ENCODE measurements around the gene RIPK1.

Gene RIPK1

DNA sequence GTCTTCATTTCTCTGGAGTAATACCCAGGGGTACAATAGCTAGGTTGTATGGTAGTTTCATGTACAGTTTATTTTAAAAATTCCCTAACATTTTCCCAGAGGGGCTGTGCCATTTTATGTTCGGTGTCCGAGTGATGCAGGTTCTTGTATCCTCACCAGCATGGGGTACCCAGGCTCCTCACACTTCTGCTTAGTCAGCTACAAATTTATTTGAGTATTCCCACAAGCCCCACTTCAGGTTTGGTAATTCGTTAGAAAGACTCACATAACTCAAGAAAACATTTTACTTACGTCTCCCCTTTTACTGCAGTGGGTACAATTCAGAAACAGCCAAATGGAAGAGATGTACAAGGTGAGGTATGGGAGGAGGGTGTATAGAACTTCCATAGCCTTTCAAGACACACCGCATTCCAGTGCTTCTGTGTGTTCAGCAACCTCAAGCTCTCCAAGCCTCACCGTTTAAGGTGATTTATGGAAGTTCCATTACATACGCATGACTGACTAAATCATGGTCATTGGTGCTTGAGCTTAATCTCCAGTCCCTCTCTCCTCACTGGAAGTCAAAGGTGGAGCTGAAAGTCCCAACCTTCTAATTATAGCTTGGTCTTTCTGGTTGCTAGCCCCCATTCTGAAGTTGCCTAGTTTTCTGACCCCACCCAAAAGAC, 18.1 kb downstream of the RIPK1 start:
- DNase-seq: no peak

DNA sequence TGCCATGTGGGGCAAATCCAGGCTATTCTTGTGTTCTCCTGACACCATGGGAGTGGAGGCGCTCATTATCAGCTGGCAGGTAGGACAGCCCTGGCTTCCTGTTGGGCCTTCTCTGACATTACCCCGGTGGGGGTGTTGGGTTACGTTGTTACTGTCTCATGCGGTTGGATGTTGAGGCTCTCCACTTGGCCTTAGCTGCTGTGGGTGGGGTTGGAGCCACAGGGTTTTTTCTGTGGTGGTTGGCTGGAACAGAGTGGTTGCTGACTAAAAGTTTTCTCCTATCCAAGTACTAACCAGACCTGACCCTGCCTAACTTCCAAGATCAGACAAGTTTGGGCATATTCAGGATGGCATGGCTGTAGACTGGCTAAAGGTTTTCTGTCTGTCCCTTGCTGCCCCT, 20.2 kb downstream of the RIPK1 start:
- no peak for DNase-seq

DNA sequence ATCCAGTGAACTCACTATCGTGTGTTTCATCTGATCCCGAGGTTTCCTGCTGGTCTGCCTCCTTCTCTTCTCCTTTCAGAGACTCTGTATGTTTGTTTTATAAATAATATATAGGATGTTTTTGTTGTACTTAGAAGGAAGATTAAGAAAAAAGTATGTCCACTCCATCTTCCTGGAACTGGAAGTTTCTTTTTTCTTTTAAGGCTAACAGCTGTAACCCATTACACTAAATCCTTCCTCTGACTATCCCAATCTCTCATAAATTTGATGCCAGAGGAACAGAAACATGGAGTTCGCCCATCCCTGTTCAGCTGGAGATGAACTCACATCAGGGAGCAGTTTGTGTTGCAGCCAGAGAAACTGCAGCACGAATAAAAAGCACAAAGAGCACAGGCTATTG, 20.7 kb downstream of the RIPK1 start:
- DNase-seq: no peak

DNA sequence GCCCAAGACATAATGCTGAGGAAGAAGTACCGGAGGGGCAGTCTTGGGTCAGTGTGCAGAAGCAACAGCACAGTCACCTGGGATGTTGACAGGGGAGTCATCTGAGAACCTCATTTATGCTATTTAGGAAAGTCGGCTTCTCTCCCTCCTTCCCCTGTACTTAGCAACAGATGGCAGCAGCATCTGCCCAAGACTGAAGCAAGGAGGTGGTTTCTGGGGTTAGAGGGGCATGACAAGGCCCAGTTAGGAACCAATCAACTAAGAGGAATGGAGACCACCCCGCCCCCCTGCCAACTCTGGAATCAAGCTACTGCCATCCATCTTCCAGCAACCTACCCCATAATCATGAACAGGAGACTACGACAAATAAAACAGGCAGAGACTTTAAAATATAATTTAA, 21.7 kb downstream of the RIPK1 start:
- DNase-seq: peak; percentile 92

DNA sequence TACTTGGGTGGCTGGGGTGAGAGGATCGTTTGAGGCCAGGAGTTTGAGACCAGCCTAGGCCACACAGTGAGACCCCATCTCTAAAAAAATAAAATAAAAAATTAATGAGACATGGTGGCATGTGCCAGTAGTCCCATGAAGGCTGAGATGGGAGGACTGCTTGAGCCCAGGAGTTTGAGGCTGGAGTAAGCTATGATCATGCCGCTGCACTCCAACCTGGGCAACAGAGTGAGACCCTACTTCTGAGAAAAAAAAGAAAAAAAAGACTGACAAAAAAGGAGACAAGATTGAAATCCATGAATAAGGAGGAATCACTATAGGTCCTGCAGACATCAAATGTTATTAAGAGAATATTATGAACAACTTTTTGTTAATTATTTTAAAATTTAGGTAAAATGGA, 26.5 kb downstream of the RIPK1 start:
- no peak for DNase-seq

- no peak for DNase-seq
Measured at GRCh38 chr6:3102875-3103274, 34.6 kb downstream of the RIPK1 start.

DNA sequence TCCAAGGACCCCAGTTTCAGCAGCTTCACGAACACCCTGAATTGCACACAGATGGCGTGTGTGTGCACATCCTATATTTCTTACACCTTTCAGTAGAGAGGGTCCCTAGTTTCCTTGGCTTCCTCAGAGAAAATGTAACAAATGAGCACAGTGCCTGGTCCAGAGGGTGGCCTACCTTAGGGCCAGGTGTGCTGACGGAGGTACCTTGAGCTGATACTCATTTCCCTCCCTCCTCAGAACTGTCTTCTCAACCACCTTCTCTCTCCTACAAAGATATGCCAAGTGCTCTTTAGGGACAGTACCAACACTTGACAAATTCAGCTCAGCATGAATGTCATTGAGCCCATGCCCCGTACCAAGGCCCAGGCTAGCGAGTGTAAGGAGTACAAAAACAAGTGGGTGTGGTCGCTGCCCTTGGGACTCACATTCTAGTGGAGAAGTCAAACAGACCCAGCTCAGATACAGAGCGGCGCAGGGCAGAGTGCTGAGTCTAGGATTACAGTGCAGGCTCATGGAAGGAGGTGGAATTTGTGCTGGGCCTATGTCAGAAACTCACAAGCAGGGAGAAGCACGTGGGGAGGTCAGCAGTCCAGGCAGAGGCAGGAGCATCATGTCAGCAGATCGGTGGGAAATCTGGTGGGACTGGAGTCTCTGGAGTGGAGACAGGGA, 40.6 kb downstream of the RIPK1 start:
- DNase-seq: no peak

GRCh38 chr6:3109761-3110160, 41.5 kb downstream of the RIPK1 start:
- no peak for DNase-seq

DNA sequence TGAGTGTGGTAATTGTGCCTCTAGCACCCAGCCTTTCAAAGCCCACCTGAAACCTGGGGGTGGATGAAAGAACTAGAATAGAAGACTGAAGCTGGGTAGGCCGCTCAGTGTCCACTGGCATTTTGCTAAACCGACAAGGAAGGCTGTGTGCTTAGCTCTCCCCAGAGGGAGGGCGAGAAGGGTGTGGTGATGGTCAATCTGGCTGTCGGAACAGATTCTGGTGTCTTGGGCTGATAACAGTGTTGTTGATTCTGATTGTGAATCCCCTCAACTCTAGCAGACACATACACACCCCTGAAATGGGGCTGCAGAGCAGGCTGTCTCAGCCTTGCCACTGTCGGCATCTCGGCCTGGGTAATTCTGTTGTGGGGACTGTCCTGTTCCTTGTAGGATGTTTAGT, 46.1 kb downstream of the RIPK1 start:
- DNase-seq: no peak

DNA sequence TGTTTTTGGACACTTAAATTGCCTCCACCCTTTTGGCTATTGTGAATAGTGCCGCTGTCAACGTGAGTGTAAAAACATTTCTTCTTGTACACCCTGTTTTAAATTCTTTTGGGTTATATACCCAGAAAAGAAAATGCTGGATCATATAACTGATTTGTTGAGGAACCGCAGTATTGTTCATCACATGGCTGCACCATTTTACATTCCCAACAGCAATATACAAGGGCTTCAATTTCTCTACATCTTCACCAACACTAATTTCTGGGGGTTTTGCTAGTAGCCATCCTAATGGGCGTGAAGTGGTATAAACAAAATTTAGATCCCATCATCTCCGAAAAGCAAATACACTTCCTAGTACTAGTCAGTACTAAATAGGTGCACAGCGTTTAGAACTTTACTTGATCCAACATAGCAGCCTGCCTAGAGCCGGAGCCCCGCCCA, 49.6 kb downstream of the RIPK1 start:
- DNase-seq: no peak

- DNase-seq: peak; percentile 98
Measured at GRCh38 chr6:3118353-3119039, 50.2 kb downstream of the RIPK1 start, which contains the start of gene BPHL. BPHL (plus strand) TSS chr6:3118711; CDS start chr6:3118741, 30 bp downstream.

DNA sequence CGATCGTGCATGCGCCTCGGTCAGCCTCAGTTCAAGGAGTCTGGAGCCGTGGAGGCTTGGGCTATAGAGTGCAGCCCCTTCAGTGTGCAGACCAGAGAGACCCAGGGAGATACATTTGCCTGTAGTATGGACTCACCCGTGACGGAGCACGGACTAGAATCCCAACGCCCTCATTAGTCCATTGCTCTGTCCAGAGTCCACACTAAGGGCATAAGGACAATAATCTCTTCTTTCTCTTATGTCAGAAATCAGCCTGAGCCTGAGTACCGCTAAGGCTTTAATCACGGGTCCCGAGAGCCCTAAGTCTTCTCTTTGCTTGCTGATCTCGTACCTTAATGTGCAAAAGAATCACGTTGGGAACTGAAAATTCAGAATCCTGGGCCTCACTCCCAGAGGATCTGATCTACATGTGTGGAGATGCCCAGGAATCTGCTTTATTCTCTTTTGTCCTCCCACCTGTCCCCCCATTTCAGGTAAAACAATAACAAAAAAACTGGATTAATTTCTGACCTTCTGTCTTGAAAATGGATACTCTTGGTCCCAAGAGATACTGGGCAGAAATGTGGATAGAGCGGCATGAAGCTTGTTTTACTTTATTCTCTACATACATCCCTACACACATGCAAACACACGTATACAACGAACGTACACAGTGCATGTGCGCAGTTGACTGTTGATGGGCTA, 50.9 kb downstream of the RIPK1 start:
- DNase-seq: peak; percentile 75

DNA sequence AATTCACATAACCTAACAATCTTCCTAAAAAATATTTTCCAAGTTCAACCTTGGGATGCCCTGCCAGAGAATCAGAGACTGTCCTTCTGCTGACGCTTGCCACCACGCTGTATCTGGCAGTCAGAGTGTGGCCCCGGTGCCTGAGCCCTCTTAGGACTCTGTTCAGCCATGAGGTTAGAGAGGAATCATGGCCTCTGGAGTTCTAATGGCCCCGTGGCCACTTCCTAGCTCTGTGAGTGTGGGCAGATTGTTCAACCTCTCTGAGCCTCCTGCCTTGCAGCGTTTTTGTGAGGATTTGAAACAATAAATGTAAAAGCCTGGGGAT, 52.4 kb downstream of the RIPK1 start:
- no peak for DNase-seq

DNA sequence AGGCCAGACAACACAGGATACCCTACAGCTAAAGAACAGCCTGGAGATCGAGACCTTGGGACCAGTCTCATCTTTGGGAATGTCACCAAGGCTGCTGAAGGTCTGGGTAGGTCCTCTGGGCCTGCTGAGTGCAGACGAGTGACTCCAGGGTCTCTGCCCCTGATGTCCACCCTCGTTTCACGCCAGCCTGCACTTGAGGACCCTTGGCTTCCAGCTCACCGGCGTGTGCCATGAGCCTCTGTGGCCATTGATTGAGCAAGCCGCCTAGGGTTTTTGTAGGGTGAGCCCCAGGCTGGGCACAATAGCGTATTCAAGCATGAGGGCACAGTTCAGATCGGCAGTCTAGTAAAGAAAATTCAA, 54.5 kb downstream of the RIPK1 start:
- no peak for DNase-seq

- DNase-seq: no peak
Measured at GRCh38 chr6:3124667-3125066, 56.4 kb downstream of the RIPK1 start.

DNA sequence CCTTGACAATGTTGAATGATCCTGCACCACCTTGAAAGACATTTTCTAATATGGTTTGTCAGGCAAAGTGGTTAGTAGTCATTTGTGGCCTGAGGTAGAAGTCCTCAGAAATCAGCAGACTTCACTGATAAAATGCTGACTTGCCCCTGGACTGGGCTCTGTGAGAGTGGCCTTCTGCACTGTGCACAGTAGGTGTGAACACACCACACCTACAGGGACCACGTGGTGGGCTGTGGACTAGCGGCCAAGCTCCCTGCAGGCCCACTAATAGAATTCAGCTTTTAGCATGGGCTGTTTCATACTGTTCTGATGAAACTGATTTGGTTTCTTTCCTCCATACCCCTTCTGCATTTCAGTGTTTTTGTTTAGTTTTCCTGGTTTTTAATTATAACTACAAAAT, 57.5 kb downstream of the RIPK1 start:
- no peak for DNase-seq

GRCh38 chr6:3128356-3129108, 60.2 kb downstream of the RIPK1 start:
- no peak for DNase-seq

DNA sequence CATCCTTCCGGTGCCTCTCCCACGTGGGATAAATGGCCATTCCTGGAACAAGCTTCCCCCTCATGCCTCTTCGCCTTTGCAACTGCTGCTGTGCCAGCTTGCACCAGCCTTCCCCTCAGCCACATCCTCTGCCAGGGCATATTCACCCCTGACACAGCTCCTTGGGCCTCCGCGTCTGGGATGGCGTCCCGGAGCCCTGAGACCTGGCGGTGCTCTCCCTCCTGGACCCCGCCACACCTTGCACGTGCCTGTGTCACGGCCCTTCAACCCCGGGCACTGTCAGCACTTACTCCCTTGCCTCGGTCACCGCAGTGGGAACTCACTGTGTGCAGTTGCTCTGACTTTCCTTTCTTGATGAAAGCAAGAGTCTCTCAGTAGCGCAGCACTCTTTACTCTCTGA, 63.4 kb downstream of the RIPK1 start:
- no peak for DNase-seq

DNA sequence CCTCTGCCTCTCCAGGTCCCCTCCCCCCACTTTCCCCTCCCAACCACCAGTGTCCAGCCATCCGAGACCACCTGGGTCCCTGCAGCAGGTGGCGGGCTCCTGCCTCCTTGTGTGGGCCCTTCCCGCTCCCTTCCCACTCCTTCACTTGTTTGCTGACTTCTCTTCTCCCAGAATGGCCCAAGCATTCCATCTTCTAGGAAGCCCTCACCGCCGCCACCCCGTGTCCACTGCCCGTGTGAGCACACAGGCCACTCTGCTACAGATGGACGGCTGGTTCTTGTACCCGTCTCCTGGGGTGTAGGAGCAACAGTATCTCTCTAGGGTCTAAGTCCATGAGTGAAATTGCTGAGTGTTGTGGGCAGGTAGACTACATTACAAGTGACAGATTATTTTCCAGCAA, 65.2 kb downstream of the RIPK1 start:
- no peak for DNase-seq

DNA sequence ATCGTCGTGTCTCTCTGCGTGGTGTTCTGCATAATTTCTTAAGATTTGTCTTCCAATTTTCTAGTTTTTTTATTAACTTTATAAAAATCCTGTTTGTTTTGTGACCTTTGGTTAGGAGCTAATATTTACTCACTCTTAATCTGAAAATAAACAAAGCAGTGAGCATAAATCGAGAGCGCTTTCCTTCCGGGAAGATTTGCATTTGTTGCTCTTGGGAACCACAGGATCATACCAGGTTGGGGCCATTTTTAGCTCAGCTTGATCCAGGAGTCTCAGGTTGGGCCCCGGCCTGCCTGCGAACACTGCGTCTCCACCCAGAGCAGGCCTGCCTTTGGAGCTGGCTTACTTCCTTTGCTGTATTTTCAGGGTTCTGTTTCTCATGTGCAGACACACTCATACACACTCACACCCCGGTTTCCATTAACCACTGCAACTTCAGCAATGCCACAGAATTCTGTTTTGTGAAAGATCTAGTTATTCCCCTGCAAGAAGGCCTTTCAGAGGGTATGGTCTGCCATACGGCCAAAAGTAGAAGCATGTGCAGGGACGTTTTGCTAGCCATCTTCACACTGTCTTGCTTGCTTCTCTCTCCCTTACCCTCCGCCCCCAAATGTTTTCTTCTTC, 67.5 kb downstream of the RIPK1 start:
- no peak for DNase-seq

GRCh38 chr6:3136292-3137011, 68.2 kb downstream of the RIPK1 start:
- no peak for DNase-seq

All from NCI-H82 (cell line).